H9 (cell line): ENCODE measurements around the gene EIF2B5. TPM values are rescaled to one million over a fixed set of nuclear protein-coding genes. Genes with fewer than 3 reads are reported as not detected.

Source experiments
- DNase-seq: peaks from one replicate; pipeline ENCODE4 v3.0.0-alpha.2; 2017
- H2AFZ ChIP-seq: one replicate; pipeline ENCODE4 v1.6.1; 2013; ENCODE audit warnings: mild to moderate bottlenecking, low read length, control low read depth, moderate library complexity
- H2AK5ac ChIP-seq: 2 replicates; pipeline ENCODE4 v1.6.1; 2013; ENCODE audit warnings: low read length, control low read depth, mixed read lengths; ENCODE audit not compliant: insufficient read length
- H2BK120ac ChIP-seq: one replicate; pipeline ENCODE4 v1.6.1; 2013; ENCODE audit warnings: low read depth, mild to moderate bottlenecking, low read length, control low read depth, inconsistent platforms; ENCODE audit not compliant: poor library complexity, severe bottlenecking
- H2BK12ac ChIP-seq: 2 replicates; pipeline ENCODE4 v1.6.1; 2013; ENCODE audit warnings: low read length, control low read depth, mixed read lengths, low read depth; ENCODE audit not compliant: insufficient read length
- H2BK15ac ChIP-seq: 2 replicates; pipeline ENCODE4 v1.6.1; 2013; ENCODE audit warnings: low read depth, low read length, control low read depth
- H2BK20ac ChIP-seq: one replicate; pipeline ENCODE4 v1.6.1; 2013; ENCODE audit warnings: low read depth, mild to moderate bottlenecking, low read length, control low read depth, inconsistent platforms; ENCODE audit not compliant: poor library complexity, severe bottlenecking
- H2BK5ac ChIP-seq: 2 replicates; pipeline ENCODE4 v1.6.1; 2013; ENCODE audit warnings: low read length, control low read depth, mixed read lengths; ENCODE audit not compliant: insufficient read length
- H3K14ac ChIP-seq: 2 replicates; pipeline ENCODE4 v1.6.1; 2013; ENCODE audit warnings: low read length, control low read depth; ENCODE audit not compliant: insufficient read depth
- H3K18ac ChIP-seq: 2 replicates; pipeline ENCODE4 v1.6.1; 2013; ENCODE audit warnings: low read depth, mild to moderate bottlenecking, mixed read lengths, low read length, control low read depth; ENCODE audit not compliant: insufficient read length
- H3K23ac ChIP-seq: 2 replicates; pipeline ENCODE4 v1.6.1; 2013; ENCODE audit warnings: low read length, control low read depth, mixed read lengths, low read depth; ENCODE audit not compliant: insufficient read length
- H3K23me2 ChIP-seq: 2 replicates; pipeline ENCODE4 v1.6.1; 2013; ENCODE audit warnings: low read depth, mild to moderate bottlenecking, mixed read lengths, low read length, control low read depth; ENCODE audit not compliant: insufficient read length, poor library complexity, severe bottlenecking
- H3K27ac ChIP-seq: 2 replicates; pipeline ENCODE4 v1.5.1; 2013; ENCODE audit warnings: low read length, control low read depth, mixed read lengths, low read depth; ENCODE audit not compliant: insufficient read length
- H3K27me3 ChIP-seq: 2 replicates; pipeline ENCODE4 v1.6.1; 2013; ENCODE audit warnings: low read length, control low read depth, inconsistent platforms; ENCODE audit not compliant: insufficient read depth
- H3K4ac ChIP-seq: 2 replicates; pipeline ENCODE4 v1.6.1; 2013; ENCODE audit warnings: low read depth, mild to moderate bottlenecking, control low read depth, inconsistent platforms, low read length, moderate library complexity
- H3K4me1 ChIP-seq: 2 replicates; pipeline ENCODE4 v1.6.1; 2013; ENCODE audit warnings: low read length, control low read depth, inconsistent platforms; ENCODE audit not compliant: insufficient read depth
- H3K4me2 ChIP-seq: 2 replicates; pipeline ENCODE4 v1.6.1; 2013; ENCODE audit warnings: low read length, control low read depth, mixed read lengths; ENCODE audit not compliant: insufficient read length, insufficient read depth
- H3K56ac ChIP-seq: 2 replicates; pipeline ENCODE4 v1.6.1; 2013; ENCODE audit warnings: low read depth, mild to moderate bottlenecking, mixed read lengths, low read length, control low read depth; ENCODE audit not compliant: insufficient read length
- H3K79me1 ChIP-seq: 2 replicates; pipeline ENCODE4 v1.6.1; 2013; ENCODE audit warnings: low read depth, mild to moderate bottlenecking, moderate library complexity, low read length, control low read depth, inconsistent platforms; ENCODE audit not compliant: insufficient read depth, poor library complexity, severe bottlenecking
- H3K79me2 ChIP-seq: 2 replicates; pipeline ENCODE4 v1.6.1; 2013; ENCODE audit warnings: low read length, control low read depth, inconsistent platforms; ENCODE audit not compliant: insufficient read depth
- H3K9ac ChIP-seq: 2 replicates; pipeline ENCODE4 v1.6.1; 2013; ENCODE audit warnings: low read length, control low read depth, mixed read lengths; ENCODE audit not compliant: insufficient read length; ENCODE audit errors: extremely low read depth
- H3K9me3 ChIP-seq: one replicate; pipeline ENCODE4 v1.6.1; 2013; ENCODE audit warnings: low read depth, low read length, inconsistent platforms; ENCODE audit not compliant: control insufficient read depth
- H3T11ph ChIP-seq: one replicate; pipeline ENCODE4 v1.6.1; 2013; ENCODE audit warnings: mild to moderate bottlenecking, low read length, control low read depth, inconsistent platforms
- H4K20me1 ChIP-seq: one replicate; pipeline ENCODE4 v1.6.1; 2013; ENCODE audit not compliant: control insufficient read depth, insufficient read length, insufficient read depth
- H4K5ac ChIP-seq: 2 replicates; pipeline ENCODE4 v1.6.1; 2013; ENCODE audit warnings: low read depth, mild to moderate bottlenecking, mixed read lengths, low read length, control low read depth; ENCODE audit not compliant: insufficient read length
- H4K8ac ChIP-seq: replicated peaks from 2 replicates; pipeline ENCODE4 v1.6.1; 2013; ENCODE audit warnings: low read length, control low read depth, mixed read lengths, low read depth; ENCODE audit not compliant: insufficient read length
- H4K91ac ChIP-seq: 2 replicates; pipeline ENCODE4 v1.6.1; 2013; ENCODE audit warnings: low read depth, mild to moderate bottlenecking, moderate library complexity, mixed read lengths, low read length, control low read depth; ENCODE audit not compliant: insufficient read length
- H3K27ac Mint-ChIP-seq, 3 experiments: 2 replicates in 2 of 3; 3 replicates in 1 of 3; pipeline ENCODE4 v1.8.0; 2020 to 2021; ENCODE audit warnings: mixed read lengths in 3 of 3, mild to moderate bottlenecking in 1 of 3, moderate library complexity in 1 of 3
- H3K27me3 Mint-ChIP-seq: 2 replicates; pipeline ENCODE4 v1.8.0; 2021; ENCODE audit warnings: low read depth, mild to moderate bottlenecking, moderate library complexity, mixed read lengths
- H3K36me3 Mint-ChIP-seq, 3 experiments: 2 replicates in 2 of 3; 3 replicates in 1 of 3; pipeline ENCODE4 v1.8.0; 2020 to 2021; ENCODE audit warnings: low read depth in 3 of 3, mixed read lengths in 3 of 3; ENCODE audit not compliant: insufficient read depth in 1 of 3
- H3K4me1 Mint-ChIP-seq, 2 experiments: 2 replicates each; pipeline ENCODE4 v1.8.0; 2020; ENCODE audit warnings: mixed read lengths in 2 of 2
- H3K4me3 Mint-ChIP-seq, 2 experiments: 2 replicates in 1 of 2; 3 replicates in 1 of 2; pipeline ENCODE4 v1.8.0; 2020 to 2021; ENCODE audit warnings: mild to moderate bottlenecking in 2 of 2, mixed read lengths in 2 of 2, moderate library complexity in 1 of 2
- H3K9me3 Mint-ChIP-seq, 2 experiments: 2 replicates in 1 of 2; 3 replicates in 1 of 2; pipeline ENCODE4 v1.8.0; 2020; ENCODE audit warnings: mild to moderate bottlenecking in 2 of 2, mixed read lengths in 2 of 2, moderate library complexity in 1 of 2
- CTCF ChIP-seq: fragments of 200-600 bp; sonication (generic); conservative IDR thresholded peaks from 3 replicates; pipeline ENCODE4 v1.8.0; 2021; ENCODE audit warnings: antibody characterized with exemption, mild to moderate bottlenecking
- WGBS: extraction: QIAGEN DNeasy Blood & Tissue Kit; methylation state at CpG from one replicate; pipeline ENCODE4 v1.1.7; 2013; ENCODE audit warnings: missing lambda C conversion rate, low lambda C conversion rate, mixed read lengths; ENCODE audit not compliant: insufficient read length; ENCODE audit errors: extremely low coverage; 5-methylcytosine and 5-hydroxymethylcytosine counted together
- total RNA-seq: library from RNA; stranded (reverse); gene quantifications from 2 replicates; pipeline ENCODE4 v1.2.1, GENCODE V29; 2021

Gene EIF2B5
- total RNA-seq, 1 experiment from 2014 or later: 42.0 TPM

DNA sequence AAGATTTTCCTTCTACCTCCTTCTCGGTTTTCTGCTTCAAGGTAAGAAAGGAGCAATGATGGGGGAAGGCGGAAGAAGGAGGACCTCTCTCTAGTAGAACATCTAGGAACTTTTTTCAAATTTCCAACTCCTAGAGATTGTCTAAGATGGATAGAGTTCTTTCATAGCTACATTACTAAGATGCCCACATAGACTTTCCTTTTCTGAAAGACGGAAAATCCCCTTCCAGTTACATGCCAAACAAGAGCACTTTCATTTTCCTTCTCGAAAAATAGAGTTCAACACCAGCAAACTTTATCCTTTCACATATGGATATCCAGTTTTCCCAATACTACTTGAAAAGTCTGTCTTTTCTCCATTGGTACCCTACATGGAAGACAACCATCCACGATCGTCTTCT lies 37.6 kb upstream of the EIF2B5 start:
- no peak overlapping the region for H3K56ac ChIP-seq
- no peaks in the 10 kb centered on the region for H3K79me1 ChIP-seq
- peaks cover 0 to 3% (median 0%) of the 10 kb centered on the region in 3 experiments; a peak in 1 of 7 replicates for H3K36me3 Mint-ChIP-seq
- no peak overlapping the region for H2BK12ac ChIP-seq
- H3K4me1 ChIP-seq: no peaks in the 10 kb centered on the region
- H2BK5ac ChIP-seq: no peak overlapping the region
- no peak overlapping the region for H3K23ac ChIP-seq
- H3K4me3 Mint-ChIP-seq: no peak overlapping the region
- no peaks in the 10 kb centered on the region for H3K79me2 ChIP-seq
- no peaks in the 10 kb centered on the region; the same call in 1 of the 2 replicates for H3K27me3 ChIP-seq
- no peak overlapping the region for H2BK20ac ChIP-seq
- H3K23me2 ChIP-seq: no peaks in the 10 kb centered on the region
- no peak overlapping the region for H4K5ac ChIP-seq
- H3K9ac ChIP-seq: no peak overlapping the region
- H3K9me3 Mint-ChIP-seq: peaks cover 4 to 6% of the 10 kb centered on the region in 2 experiments; a peak in 4 of 5 replicates
- H3K14ac ChIP-seq: no peak overlapping the region
- no peaks in the 10 kb centered on the region for H3K9me3 ChIP-seq
- H3K4ac ChIP-seq: no peak overlapping the region
- no peak overlapping the region for H2AFZ ChIP-seq
- H4K8ac ChIP-seq: no peak overlapping the region
- H3K18ac ChIP-seq: no peak overlapping the region
- H2BK120ac ChIP-seq: no peak overlapping the region
- peaks cover 8% of the 10 kb centered on the region for H3K27me3 Mint-ChIP-seq
- WGBS: no CpG with 5 or more reads among the region's 6 CpGs
- no peak overlapping the region for H3T11ph ChIP-seq
- TF ChIP-seq CTCF: no peak
- H3K27ac ChIP-seq: no peak overlapping the region
- DNase-seq: no peak
- no peaks in the 10 kb centered on the region for H3K4me1 Mint-ChIP-seq
- H2AK5ac ChIP-seq: no peak overlapping the region
- H3K4me2 ChIP-seq: no peak overlapping the region
- H3K27ac Mint-ChIP-seq: no peak overlapping the region
- no peak overlapping the region for H2BK15ac ChIP-seq
- no peaks in the 10 kb centered on the region for H4K20me1 ChIP-seq
- H4K91ac ChIP-seq: no peak overlapping the region
